Fibroblast of lung (primary cell): ENCODE data around the gene ZNF296. TPM values are rescaled to one million over a fixed set of nuclear protein-coding genes. Genes with fewer than 3 reads are reported as not detected.

Experiments used
- DNase-seq, 2 donors: peaks; one replicate each; pipeline versions ENCODE4 v3.0.0 to v3.0.0-alpha.2; 2010; ENCODE audit warnings: low read depth in 2 of 2
- H2AFZ ChIP-seq: 2 replicates; pipeline ENCODE4 v1.5.1; 2012; ENCODE audit warnings: low read length, control low read depth, inconsistent platforms
- H3K27ac ChIP-seq: 2 replicates; pipeline ENCODE4 v1.5.1; 2011; ENCODE audit warnings: low read length, control low read depth; ENCODE audit not compliant: insufficient read depth
- H3K27me3 ChIP-seq: 2 replicates; pipeline ENCODE4 v1.5.1; 2011; ENCODE audit warnings: mild to moderate bottlenecking, low read length; ENCODE audit not compliant: control insufficient read depth, insufficient read depth
- H3K36me3 ChIP-seq: 2 replicates; pipeline ENCODE4 v1.5.1; 2011; ENCODE audit warnings: low read length; ENCODE audit not compliant: control insufficient read depth, insufficient read depth
- H3K4me1 ChIP-seq: 2 replicates; pipeline ENCODE4 v1.5.1; 2011; ENCODE audit warnings: low read length; ENCODE audit not compliant: control insufficient read depth, insufficient read depth; ENCODE audit errors: extremely low read depth
- H3K4me2 ChIP-seq: 2 replicates; pipeline ENCODE4 v1.5.1; 2011; ENCODE audit warnings: low read length, control low read depth; ENCODE audit not compliant: insufficient read depth; ENCODE audit errors: extremely low read depth
- H3K4me3 ChIP-seq, 4 experiments: fragments of 200-600 bp in 1 of 4; sonication (generic) in 1 of 4; replicated peaks in 1 of 4; 2 replicates each; pipeline ENCODE4 v1.5.1; 2011 to 2016; ENCODE audit warnings: low read length in 4 of 4, low read depth in 3 of 4, mild to moderate bottlenecking in 3 of 4, control low read depth in 2 of 4, inconsistent platforms in 1 of 4, mixed read lengths in 1 of 4; ENCODE audit not compliant: insufficient read depth in 1 of 4; ENCODE audit errors: control extremely low read depth in 1 of 4
- H3K79me2 ChIP-seq: 2 replicates; pipeline ENCODE4 v1.5.1; 2012; ENCODE audit warnings: mild to moderate bottlenecking, low read length, inconsistent platforms; ENCODE audit not compliant: control insufficient read depth, insufficient read depth
- H3K9ac ChIP-seq: 2 replicates; pipeline ENCODE4 v1.5.1; 2011; ENCODE audit warnings: mild to moderate bottlenecking, low read length, control low read depth; ENCODE audit not compliant: insufficient read depth
- H3K9me3 ChIP-seq: 2 replicates; pipeline ENCODE4 v1.5.1; 2012; ENCODE audit warnings: low read depth, low read length; ENCODE audit not compliant: control insufficient read depth, insufficient read depth
- H4K20me1 ChIP-seq: 2 replicates; pipeline ENCODE4 v1.5.1; 2011; ENCODE audit warnings: low read length; ENCODE audit not compliant: control insufficient read depth, insufficient read depth; ENCODE audit errors: extremely low read depth
- EZH2 ChIP-seq: IDR thresholded peaks from 2 replicates; pipeline ENCODE4 v1.5.1; 2012; ENCODE audit warnings: low read length, control low read depth, mild to moderate bottlenecking; ENCODE audit errors: missing control alignments
- polyA plus RNA-seq, 2 donors: library from polyadenylated mRNA; depleted of rRNA in 1 of 2; stranded (reverse) in 1 of 2; unstranded in 1 of 2; fragments of >200 nt; gene quantifications; 2 replicates each; pipeline ENCODE4 v1.2.1, GENCODE V29; 2011 to 2012; ENCODE audit warnings: missing spikeins in 1 of 2
- total RNA-seq: library from RNA; depleted of rRNA; stranded (reverse); fragments of >200 nt; gene quantifications from 2 replicates; pipeline ENCODE4 v1.2.1, GENCODE V29; 2014
- TF ChIP-seq, protein P1 (sequence below), 2 donors: IDR thresholded peaks in 1 of 2; conservative IDR thresholded peaks in 1 of 2; 1 replicate in 1 of 2; 2 replicates in 1 of 2; pipeline ENCODE4 v1.5.1; 2011 to 2012; ENCODE audit warnings: low read length in 2 of 2, control low read depth in 1 of 2, inconsistent platforms in 1 of 2, low read depth in 1 of 2, mild to moderate bottlenecking in 1 of 2

The ZNF296 gene
- total and polyA plus RNA-seq, 2 donors (not counting 1 experiment from before 2014, with no cell fraction given), result 0.03 TPM; not detected in 1

DNA sequence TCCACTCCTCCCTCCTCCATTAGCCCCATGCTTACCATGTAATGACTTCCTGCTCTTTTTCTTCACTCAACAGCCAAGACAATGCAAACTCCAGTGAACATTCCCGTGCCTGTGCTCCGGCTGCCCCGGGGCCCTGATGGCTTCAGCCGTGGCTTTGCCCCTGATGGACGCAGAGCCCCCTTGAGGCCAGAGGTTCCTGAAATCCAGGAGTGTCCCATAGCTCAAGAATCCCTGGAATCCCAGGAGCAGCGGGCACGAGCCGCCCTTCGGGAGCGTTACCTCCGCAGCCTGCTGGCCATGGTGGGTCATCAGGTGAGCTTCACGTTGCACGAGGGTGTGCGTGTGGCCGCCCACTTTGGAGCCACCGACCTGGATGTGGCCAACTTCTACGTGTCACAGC is 13.8 kb upstream of the ZNF296 start:
- Histone ChIP-seq H3K79me2 (peaks cover 23% of the 10 kb centered on the region), H3K27me3 (no peaks in the 10 kb centered on the region), H3K4me3 (no peak overlapping the region), H3K4me1 (peaks cover 20% of the 10 kb centered on the region), H3K36me3 (peaks cover 9% of the 10 kb centered on the region), H2AFZ (no peak overlapping the region), H3K4me2 (no peak overlapping the region), H3K9me3 (no peaks in the 10 kb centered on the region), H3K27ac (no peak overlapping the region), H3K9ac (no peak overlapping the region), H4K20me1 (no peaks in the 10 kb centered on the region)
- TF ChIP-seq EZH2, result no peak
- TF ChIP-seq, protein P1, sequence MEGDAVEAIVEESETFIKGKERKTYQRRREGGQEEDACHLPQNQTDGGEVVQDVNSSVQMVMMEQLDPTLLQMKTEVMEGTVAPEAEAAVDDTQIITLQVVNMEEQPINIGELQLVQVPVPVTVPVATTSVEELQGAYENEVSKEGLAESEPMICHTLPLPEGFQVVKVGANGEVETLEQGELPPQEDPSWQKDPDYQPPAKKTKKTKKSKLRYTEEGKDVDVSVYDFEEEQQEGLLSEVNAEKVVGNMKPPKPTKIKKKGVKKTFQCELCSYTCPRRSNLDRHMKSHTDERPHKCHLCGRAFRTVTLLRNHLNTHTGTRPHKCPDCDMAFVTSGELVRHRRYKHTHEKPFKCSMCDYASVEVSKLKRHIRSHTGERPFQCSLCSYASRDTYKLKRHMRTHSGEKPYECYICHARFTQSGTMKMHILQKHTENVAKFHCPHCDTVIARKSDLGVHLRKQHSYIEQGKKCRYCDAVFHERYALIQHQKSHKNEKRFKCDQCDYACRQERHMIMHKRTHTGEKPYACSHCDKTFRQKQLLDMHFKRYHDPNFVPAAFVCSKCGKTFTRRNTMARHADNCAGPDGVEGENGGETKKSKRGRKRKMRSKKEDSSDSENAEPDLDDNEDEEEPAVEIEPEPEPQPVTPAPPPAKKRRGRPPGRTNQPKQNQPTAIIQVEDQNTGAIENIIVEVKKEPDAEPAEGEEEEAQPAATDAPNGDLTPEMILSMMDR (conservative IDR thresholded peaks at IDR 0.05 in 1 of 2, IDR thresholded peaks at IDR 0.05 in 1 of 2; ENCODE audit: low read depth in 1 of 2, low read length in 2 of 2), result no peak
- DNase-seq, result no peak

DNA sequence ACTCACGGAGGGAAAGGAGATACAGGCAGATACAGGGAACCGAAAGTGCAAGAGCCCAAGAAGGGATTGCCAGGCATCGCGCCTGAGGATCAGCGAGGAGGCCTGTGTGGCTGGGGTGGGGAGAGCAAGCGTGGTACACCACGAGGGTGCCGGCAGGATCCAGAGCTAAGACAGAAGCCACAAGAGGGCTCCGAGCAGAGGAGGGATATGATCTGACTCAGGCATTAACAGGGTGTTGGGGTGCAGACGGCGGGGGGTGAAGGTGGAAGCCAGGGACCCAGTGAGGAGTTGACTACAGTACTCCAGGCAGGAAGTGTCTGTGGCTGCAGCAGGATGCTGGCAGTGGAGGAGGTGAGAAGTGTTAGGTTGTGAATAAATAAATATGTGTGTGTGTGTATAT is 11.3 kb upstream of the ZNF296 start:
- H3K9ac ChIP-seq, result no peak overlapping the region
- H3K27ac ChIP-seq, result no peak overlapping the region
- H3K4me1 ChIP-seq, result peaks cover 10% of the 10 kb centered on the region
- H3K27me3 ChIP-seq, result no peaks in the 10 kb centered on the region
- TF ChIP-seq, protein P1 (conservative IDR thresholded peaks at IDR 0.05 in 1 of 2, IDR thresholded peaks at IDR 0.05 in 1 of 2; ENCODE audit: low read depth in 1 of 2, low read length in 2 of 2), result no peak
- no peak for TF ChIP-seq EZH2
- H3K4me3 ChIP-seq, result no peak overlapping the region
- no peak for DNase-seq
- peaks cover 7% of the 10 kb centered on the region for H3K79me2 ChIP-seq
- H4K20me1 ChIP-seq, result no peaks in the 10 kb centered on the region
- H3K4me2 ChIP-seq, result no peak overlapping the region
- no peak overlapping the region for H2AFZ ChIP-seq
- no peaks in the 10 kb centered on the region for H3K9me3 ChIP-seq
- peaks cover 9% of the 10 kb centered on the region for H3K36me3 ChIP-seq

DNA sequence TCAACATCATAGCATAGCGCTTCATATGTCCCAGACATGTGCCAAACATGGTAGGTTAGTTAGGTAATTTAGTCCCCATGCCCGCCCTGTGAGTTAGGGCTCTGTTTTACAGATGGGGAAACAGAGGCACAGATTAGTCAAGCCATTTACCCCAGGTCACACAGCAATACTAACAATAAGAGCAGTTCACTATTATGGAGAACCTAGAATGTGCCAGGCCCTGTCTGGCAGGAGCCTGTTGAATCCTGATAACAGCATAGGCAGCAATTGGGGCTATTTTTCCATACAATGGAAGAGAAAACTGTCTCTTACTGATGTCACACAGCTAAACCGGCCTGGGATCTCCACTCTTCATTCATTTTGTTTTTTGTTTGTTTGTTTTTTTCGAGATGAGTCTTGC is 10.2 kb upstream of the ZNF296 start:
- Histone ChIP-seq H2AFZ (no peak overlapping the region), H3K27me3 (no peaks in the 10 kb centered on the region), H3K9ac (no peak overlapping the region), H3K36me3 (peaks cover 13% of the 10 kb centered on the region), H3K4me3 (no peak overlapping the region), H3K4me2 (no peak overlapping the region), H3K4me1 (peaks cover 8% of the 10 kb centered on the region), H4K20me1 (no peaks in the 10 kb centered on the region), H3K79me2 (peaks cover 17% of the 10 kb centered on the region), H3K27ac (no peak overlapping the region), H3K9me3 (no peaks in the 10 kb centered on the region)
- DNase-seq, result no peak
- TF ChIP-seq, protein P1 (conservative IDR thresholded peaks at IDR 0.05 in 1 of 2, IDR thresholded peaks at IDR 0.05 in 1 of 2; ENCODE audit: low read depth in 1 of 2, low read length in 2 of 2), result no peak
- TF ChIP-seq EZH2, result no peak
